ENCODE measurements around the gene ERVK3-1.

The ERVK3-1 gene

GRCh38 chr19:58350871-58351557 lies 45.8 kb downstream of the ERVK3-1 start:
- no peak overlapping the region for H3K4me3 ChIP-seq (replicated peaks; ENCODE audit: low read depth, low read length)
- no peak for DNase-seq (ENCODE audit: low read depth)
- no peak for TF ChIP-seq CTCF (IDR thresholded peaks at IDR 0.05; ENCODE audit: low read length, missing control alignments)

- no peak overlapping the region for H3K4me3 ChIP-seq (replicated peaks; ENCODE audit: low read depth, low read length)
- no peak for DNase-seq (ENCODE audit: low read depth)
- TF ChIP-seq CTCF (IDR thresholded peaks at IDR 0.05; ENCODE audit: low read length, missing control alignments) = no peak
Measured at GRCh38 chr19:58351558-58351878, 46.3 kb downstream of the ERVK3-1 start.

GRCh38 chr19:58351990-58352755 lies 47.0 kb downstream of the ERVK3-1 start:
- no peak overlapping the region for H3K4me3 ChIP-seq (replicated peaks; ENCODE audit: low read depth, low read length)
- TF ChIP-seq CTCF (IDR thresholded peaks at IDR 0.05; ENCODE audit: low read length, missing control alignments) = no peak
- no peak for DNase-seq (ENCODE audit: low read depth)

GRCh38 chr19:58352760-58353671 lies 47.8 kb downstream of the ERVK3-1 start, which contains the start of gene A1BG:
A1BG (minus strand) TSS chr19:58353492; CDS start chr19:58353437, 55 bp downstream.
- TF ChIP-seq CTCF (IDR thresholded peaks at IDR 0.05; ENCODE audit: low read length, missing control alignments) = no peak
- DNase-seq (ENCODE audit: low read depth) = no peak
- no peak within 1 kb of the TSS for H3K4me3 ChIP-seq (replicated peaks; ENCODE audit: low read depth, low read length)

- TF ChIP-seq CTCF (IDR thresholded peaks at IDR 0.05; ENCODE audit: low read length, missing control alignments) = no peak
- no peak overlapping the region for H3K4me3 ChIP-seq (replicated peaks; ENCODE audit: low read depth, low read length)
- DNase-seq (ENCODE audit: low read depth) = no peak
Measured at GRCh38 chr19:58353717-58354477, 48.7 kb downstream of the ERVK3-1 start.

GRCh38 chr19:58354478-58355030 lies 49.4 kb downstream of the ERVK3-1 start:
- no peak overlapping the region for H3K4me3 ChIP-seq (replicated peaks; ENCODE audit: low read depth, low read length)
- DNase-seq (ENCODE audit: low read depth) = no peak
- no peak for TF ChIP-seq CTCF (IDR thresholded peaks at IDR 0.05; ENCODE audit: low read length, missing control alignments)
